ENCODE data around the gene DLG2. TPM values are rescaled to one million over a fixed set of nuclear protein-coding genes. Genes with fewer than 3 reads are reported as not detected.

DLG2 gene
- total RNA-seq, 4 donors from 2014 or later = 1.3 to 4.7 (median 2.4) TPM

- no peaks in the 10 kb centered on the region for H3K9me3 ChIP-seq
- intact Hi-C loops (cut with DNase I; ENCODE audit: low total_unique reads) = no loop called here
- no peak overlapping the region for H3K27ac ChIP-seq
- TF ChIP-seq CTCF (IDR thresholded peaks at IDR 0.05 in 4 of 5, conservative IDR thresholded peaks at IDR 0.05 in 1 of 5) = no peak
- no peak for TF ChIP-seq POLR2A (IDR thresholded peaks at IDR 0.05)
- ATAC-seq (no peak), DNase-seq (no peak)
- H3K4me3 ChIP-seq = no peak overlapping the region
- H3K27me3 ChIP-seq = no peaks in the 10 kb centered on the region
- no peaks in the 10 kb centered on the region for H3K36me3 ChIP-seq
- no peaks in the 10 kb centered on the region for H3K4me1 ChIP-seq
- in situ Hi-C loops (cut with MboI; ENCODE audit: low sequenced_read_pairs in 4 of 4) = no loop called here
Observed at GRCh38 chr11:84626256-84626655, 1000.9 kb downstream of the DLG2 start.

GRCh38 chr11:84612645-84613044 lies 1014.5 kb downstream of the DLG2 start:
- ATAC-seq = no peak
- DNase-seq = no peak
- Histone ChIP-seq H3K4me3 (no peak overlapping the region), H3K9me3 (no peaks in the 10 kb centered on the region), H3K27ac (no peak overlapping the region), H3K4me1 (peaks cover 17 to 20% of the 10 kb centered on the region in 2 donors), H3K36me3 (no peaks in the 10 kb centered on the region), H3K27me3 (no peaks in the 10 kb centered on the region)
- TF ChIP-seq POLR2A (IDR thresholded peaks at IDR 0.05) = no peak
- TF ChIP-seq CTCF (IDR thresholded peaks at IDR 0.05 in 4 of 5, conservative IDR thresholded peaks at IDR 0.05 in 1 of 5) = no peak
- intact Hi-C loops (cut with DNase I; ENCODE audit: low total_unique reads) (no loop called here), in situ Hi-C loops (cut with MboI; ENCODE audit: low sequenced_read_pairs in 4 of 4) (no loop called here)

GRCh38 chr11:84608837-84609196 lies 1018.3 kb downstream of the DLG2 start:
- H3K4me3 ChIP-seq = peak overlapping the region in 1 of 4 donors; percentile 3
- H3K36me3 ChIP-seq = no peaks in the 10 kb centered on the region
- in situ Hi-C loops (cut with MboI; ENCODE audit: low sequenced_read_pairs in 4 of 4) = no loop called here
- peak overlapping the region; percentile 79 to 87 (median 82) for H3K27ac ChIP-seq
- H3K27me3 ChIP-seq = no peaks in the 10 kb centered on the region
- ATAC-seq (peak; percentile 84 to 95), DNase-seq (peak; percentile 46 to 57)
- H3K9me3 ChIP-seq = no peaks in the 10 kb centered on the region
- peaks cover 35 to 41% of the 10 kb centered on the region in 2 donors for H3K4me1 ChIP-seq
- TF ChIP-seq CTCF (IDR thresholded peaks at IDR 0.05 in 4 of 5, conservative IDR thresholded peaks at IDR 0.05 in 1 of 5) = no peak
- no peak for TF ChIP-seq POLR2A (IDR thresholded peaks at IDR 0.05)
- intact Hi-C loops (cut with DNase I; ENCODE audit: low total_unique reads) = no loop called here

- H3K4me1 ChIP-seq = peaks cover 35 to 46% of the 10 kb centered on the region in 2 donors
- H3K36me3 ChIP-seq = no peaks in the 10 kb centered on the region
- H3K4me3 ChIP-seq = peak overlapping the region in 1 of 4 donors; percentile 3
- intact Hi-C loops (cut with DNase I; ENCODE audit: low total_unique reads) (no loop called here), in situ Hi-C loops (cut with MboI; ENCODE audit: low sequenced_read_pairs in 4 of 4) (no loop called here)
- TF ChIP-seq POLR2A (IDR thresholded peaks at IDR 0.05) = no peak
- no peak for TF ChIP-seq CTCF (IDR thresholded peaks at IDR 0.05 in 4 of 5, conservative IDR thresholded peaks at IDR 0.05 in 1 of 5)
- DNase-seq (peak; percentile 41 to 47), ATAC-seq (peak; percentile 90)
- H3K9me3 ChIP-seq = no peaks in the 10 kb centered on the region
- H3K27me3 ChIP-seq = no peaks in the 10 kb centered on the region
- H3K27ac ChIP-seq = peak overlapping the region; percentile 79 to 87 (median 82)
Observed at GRCh38 chr11:84607975-84608836, 1018.9 kb downstream of the DLG2 start.
